B cell (primary cell): ENCODE results near the gene BNIPL. TPM values are rescaled to one million over a fixed set of nuclear protein-coding genes. Genes with fewer than 3 reads are reported as not detected.

Source experiments
- ATAC-seq: fragments of 200-7000 bp; cut with Tn5 transposase; one replicate; pipeline ENCODE4 v1.10.0; 2021; ENCODE audit warnings: low read depth, mild to moderate bottlenecking, moderate number of reproducible peaks, moderate library complexity
- CTCF ChIA-PET: fragments of 350-600 bp; sonication (Branson Sonifier 250); formaldehyde crosslinking; loops from one replicate; lab custom pipeline; 2021; ENCODE audit warnings: antibody characterized with exemption, inconsistent platforms; lab: Charles Lee
- POLR2A ChIA-PET: fragments of 350-600 bp; sonication (Branson Sonifier 250); formaldehyde crosslinking; loops from one replicate; lab custom pipeline; 2021; ENCODE audit warnings: antibody characterized with exemption; lab: Charles Lee
- DNase-seq: peaks from one replicate; pipeline ENCODE4 v3.0.0; 2013
- H2AFZ ChIP-seq: 2 replicates; pipeline ENCODE4 v1.6.1; 2012; ENCODE audit warnings: mild to moderate bottlenecking, low read depth, low read length; ENCODE audit not compliant: insufficient read depth, poor library complexity, severe bottlenecking
- H3K27ac ChIP-seq, 2 donors: 1 replicate in 1 of 2; 2 replicates in 1 of 2; pipeline ENCODE4 v1.5.1; 2012 to 2013; ENCODE audit warnings: low read length in 2 of 2, mild to moderate bottlenecking in 2 of 2, moderate library complexity in 1 of 2
- H3K27me3 ChIP-seq, 4 experiments: fragments of 200-600 bp in 1 of 4; sonication (generic) in 1 of 4; replicated peaks in 1 of 4; 1 replicate in 2 of 4; 2 replicates in 2 of 4; pipeline versions ENCODE4 v1.6.1 to v1.7.0; 2013 to 2016; ENCODE audit warnings: low read length in 3 of 4, mild to moderate bottlenecking in 2 of 4, mixed read lengths in 1 of 4, moderate library complexity in 1 of 4; ENCODE audit not compliant: insufficient read depth in 4 of 4, control insufficient read depth in 3 of 4; ENCODE audit errors: control extremely low read depth in 1 of 4
- H3K36me3 ChIP-seq, 2 experiments: replicated peaks in 1 of 2; 1 replicate in 1 of 2; 2 replicates in 1 of 2; pipeline versions ENCODE4 v1.6.1 to v1.7.1; 2013; ENCODE audit warnings: low read length in 1 of 2; ENCODE audit not compliant: insufficient read depth in 2 of 2, control insufficient read depth in 1 of 2; ENCODE audit errors: control extremely low read depth in 1 of 2, extremely low read depth in 1 of 2
- H3K4me1 ChIP-seq, 2 donors: fragments of 200-600 bp in 1 of 2; sonication (generic) in 1 of 2; 1 replicate in 1 of 2; 2 replicates in 1 of 2; pipeline versions ENCODE4 v1.5.1 to v1.6.1; 2013 to 2017; ENCODE audit warnings: low read length in 2 of 2; ENCODE audit not compliant: control insufficient read depth in 2 of 2, insufficient read depth in 2 of 2
- H3K4me2 ChIP-seq: replicated peaks from 2 replicates; pipeline ENCODE3; 2012; ENCODE audit warnings: mild to moderate bottlenecking, low read depth, low read length; ENCODE audit not compliant: poor library complexity, severe bottlenecking
- H3K4me3 ChIP-seq, 5 experiments: fragments of 200-600 bp in 1 of 5; sonication (generic) in 1 of 5; 1 replicate in 3 of 5; 2 replicates in 2 of 5; pipeline versions ENCODE4 v1.5.1 to v1.7.0; 2011 to 2016; ENCODE audit warnings: low read length in 4 of 5, mild to moderate bottlenecking in 4 of 5, low read depth in 2 of 5, control low read depth in 1 of 5, moderate library complexity in 1 of 5; ENCODE audit not compliant: insufficient read depth in 1 of 5; ENCODE audit errors: control extremely low read depth in 1 of 5, extremely low read depth in 1 of 5
- H3K79me2 ChIP-seq: fragments of 200-600 bp; sonication (generic); one replicate; pipeline ENCODE4 v1.6.0; 2016; ENCODE audit warnings: low read length; ENCODE audit not compliant: control insufficient read depth, insufficient read depth
- H3K9ac ChIP-seq: fragments of 200-600 bp; sonication (generic); 2 replicates; pipeline ENCODE4 v1.6.1; 2017; ENCODE audit warnings: mild to moderate bottlenecking, low read length, moderate library complexity
- H3K9me3 ChIP-seq, 3 donors: one replicate each; pipeline versions ENCODE4 v1.6.1 to v1.7.1; 2013; ENCODE audit warnings: low read length in 2 of 3; ENCODE audit not compliant: control insufficient read depth in 2 of 3, insufficient read depth in 1 of 3; ENCODE audit errors: control extremely low read depth in 1 of 3
- H4K20me1 ChIP-seq: 2 replicates; pipeline ENCODE4 v1.6.0; 2012; ENCODE audit warnings: mild to moderate bottlenecking, low read length; ENCODE audit not compliant: insufficient read depth, control insufficient read depth, poor library complexity, severe bottlenecking
- H3K27ac Mint-ChIP-seq: one replicate; pipeline ENCODE4 v1.8.0; 2021; ENCODE audit warnings: mixed read lengths
- H3K27me3 Mint-ChIP-seq: one replicate; pipeline ENCODE4 v1.8.0; 2021; ENCODE audit warnings: mixed read lengths
- H3K4me1 Mint-ChIP-seq: one replicate; pipeline ENCODE4 v1.8.0; 2021; ENCODE audit warnings: mixed read lengths
- H3K4me3 Mint-ChIP-seq: one replicate; pipeline ENCODE4 v1.8.0; 2021; ENCODE audit warnings: mixed read lengths
- H3K9me3 Mint-ChIP-seq: one replicate; pipeline ENCODE4 v1.8.0; 2022; ENCODE audit warnings: mixed read lengths; ENCODE audit not compliant: insufficient read depth
- EZH2 ChIP-seq: IDR thresholded peaks from 2 replicates; pipeline ENCODE4 v1.6.1; 2012; ENCODE audit warnings: borderline replicate concordance, low read depth, mild to moderate bottlenecking, moderate library complexity, low read length; ENCODE audit not compliant: insufficient read depth, poor library complexity, severe bottlenecking
- WGBS: methylation state at CpG from one replicate; pipeline ENCODE4 v1.1.5; 2013; ENCODE audit warnings: missing lambda C conversion rate; ENCODE audit not compliant: insufficient coverage; 5-methylcytosine and 5-hydroxymethylcytosine counted together
- intact Hi-C: fragments of 100-400 bp; cut with micrococcal nuclease; formaldehyde crosslinking; loops from one replicate; pipeline ENCODE4 v1.10.0; 2022
- polyA plus RNA-seq: library from polyadenylated mRNA; depleted of rRNA; stranded (reverse); fragments of >200 nt; gene quantifications from 2 replicates; pipeline ENCODE4 v1.2.3, GENCODE V29; 2012
- total RNA-seq, 2 donors: library from RNA; stranded (reverse); fragments of 120-200 nt in 1 of 2; gene quantifications; 1 replicate in 1 of 2; 2 replicates in 1 of 2; pipeline versions ENCODE4 v1.2.3 to v1.2.4, GENCODE V29; 2013 to 2022
- TF ChIP-seq, protein P1 (sequence below): fragments of 200-600 bp; IDR thresholded peaks from one replicate; pipeline ENCODE4 v1.8.0; 2022; ENCODE audit warnings: antibody characterized with exemption, mild to moderate bottlenecking

BNIPL gene
- total and polyA plus RNA-seq, 2 donors (not counting 1 experiment from before 2014, with no cell fraction given): 0.81 to 2.5 TPM

DNA sequence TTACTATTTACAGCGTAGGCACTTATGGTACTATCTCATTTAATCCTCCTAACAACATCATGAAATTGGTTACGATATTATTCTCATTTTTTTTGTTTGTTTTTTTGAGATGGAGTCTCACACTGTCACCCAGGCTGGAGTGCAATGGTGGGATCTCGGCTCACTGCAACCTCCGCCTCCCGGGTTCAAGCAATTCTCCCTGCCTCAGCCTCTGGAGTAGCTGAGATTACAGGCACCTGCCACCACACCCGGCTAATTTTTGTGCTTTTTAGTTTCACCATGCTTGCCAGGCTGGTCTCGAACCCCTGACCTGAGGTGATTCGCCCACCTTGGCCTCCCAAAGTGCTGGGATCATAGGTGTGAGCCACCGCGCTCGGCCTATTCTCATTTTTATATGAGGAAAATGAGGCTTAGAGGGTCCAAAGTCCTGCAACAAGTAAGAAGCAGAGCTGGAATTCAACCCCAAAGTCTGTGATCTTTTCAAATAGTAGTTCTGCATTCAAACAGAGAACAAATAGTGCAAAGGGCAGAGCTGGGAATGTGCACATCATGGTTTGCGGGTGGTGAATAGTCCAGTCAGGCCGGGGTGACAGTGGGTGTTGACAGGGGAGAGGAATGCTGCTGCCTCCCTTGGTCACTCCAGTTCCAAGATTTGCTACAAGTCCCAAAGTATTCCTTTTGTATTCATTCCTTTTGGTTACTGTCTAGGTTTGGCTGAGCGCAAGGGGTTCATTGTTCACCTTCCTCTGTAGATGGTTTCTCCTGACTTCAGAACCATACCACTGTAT lies 23.5 kb upstream of the BNIPL start:
- no peak for TF ChIP-seq EZH2
- TF ChIP-seq, protein P1, sequence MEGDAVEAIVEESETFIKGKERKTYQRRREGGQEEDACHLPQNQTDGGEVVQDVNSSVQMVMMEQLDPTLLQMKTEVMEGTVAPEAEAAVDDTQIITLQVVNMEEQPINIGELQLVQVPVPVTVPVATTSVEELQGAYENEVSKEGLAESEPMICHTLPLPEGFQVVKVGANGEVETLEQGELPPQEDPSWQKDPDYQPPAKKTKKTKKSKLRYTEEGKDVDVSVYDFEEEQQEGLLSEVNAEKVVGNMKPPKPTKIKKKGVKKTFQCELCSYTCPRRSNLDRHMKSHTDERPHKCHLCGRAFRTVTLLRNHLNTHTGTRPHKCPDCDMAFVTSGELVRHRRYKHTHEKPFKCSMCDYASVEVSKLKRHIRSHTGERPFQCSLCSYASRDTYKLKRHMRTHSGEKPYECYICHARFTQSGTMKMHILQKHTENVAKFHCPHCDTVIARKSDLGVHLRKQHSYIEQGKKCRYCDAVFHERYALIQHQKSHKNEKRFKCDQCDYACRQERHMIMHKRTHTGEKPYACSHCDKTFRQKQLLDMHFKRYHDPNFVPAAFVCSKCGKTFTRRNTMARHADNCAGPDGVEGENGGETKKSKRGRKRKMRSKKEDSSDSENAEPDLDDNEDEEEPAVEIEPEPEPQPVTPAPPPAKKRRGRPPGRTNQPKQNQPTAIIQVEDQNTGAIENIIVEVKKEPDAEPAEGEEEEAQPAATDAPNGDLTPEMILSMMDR: no peak
- Mint-ChIP-seq H3K4me3 (no peak overlapping the region), H3K9me3 (no peaks in the 10 kb centered on the region), H3K27me3 (no peaks in the 10 kb centered on the region), H3K4me1 (peaks cover 33% of the 10 kb centered on the region), H3K27ac (no peak overlapping the region)
- peaks cover 3 to 12% of the 10 kb centered on the region in 2 experiments for H3K36me3 ChIP-seq
- ChIA-PET CTCF (interaction anchor here (1.2 kb wide), 1 partner anchor 12 kb away, joined by 3 read pairs; no protein-coding TSS in a partner anchor), POLR2A (no interaction called here)
- 94% methylated on average over 5 of the region's 14 CpGs for WGBS
- DNase-seq (no peak), ATAC-seq (no peak)
- H3K4me2 ChIP-seq: no peak overlapping the region
- H3K9me3 ChIP-seq: no peaks in the 10 kb centered on the region
- H3K4me1 ChIP-seq: peaks cover 14 to 15% of the 10 kb centered on the region in 2 donors
- no peak overlapping the region for H3K4me3 ChIP-seq
- H3K27me3 ChIP-seq: no peaks in the 10 kb centered on the region
- intact Hi-C loops: no loop called here
- peaks cover 69% of the 10 kb centered on the region for H3K79me2 ChIP-seq
- no peak overlapping the region for H3K9ac ChIP-seq
- H2AFZ ChIP-seq: no peak overlapping the region
- H4K20me1 ChIP-seq: no peaks in the 10 kb centered on the region
- no peak overlapping the region for H3K27ac ChIP-seq

DNA sequence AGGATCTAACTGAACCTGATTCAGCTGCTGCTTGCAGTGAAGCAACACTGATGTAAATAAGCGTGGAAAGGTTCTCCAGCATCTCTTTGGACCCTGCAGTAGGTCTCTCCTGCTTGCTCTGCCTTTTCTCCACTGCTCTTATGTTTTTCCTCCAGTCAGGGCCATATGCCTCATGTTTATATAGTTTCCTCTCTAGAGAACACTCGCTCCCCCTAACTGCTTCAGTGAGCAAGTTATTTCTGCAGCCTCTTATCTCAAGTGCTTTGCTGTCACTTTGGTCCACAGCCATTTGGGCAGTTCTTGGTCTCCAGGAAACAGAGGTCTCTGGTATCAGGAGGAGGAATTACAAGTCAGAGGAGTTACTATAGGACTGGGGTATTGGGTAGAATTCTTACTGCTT lies 22.9 kb upstream of the BNIPL start:
- Histone ChIP-seq H3K4me3 (no peak overlapping the region), H3K4me2 (no peak overlapping the region), H3K4me1 (peaks cover 13% of the 10 kb centered on the region in 2 donors), H3K79me2 (peaks cover 73% of the 10 kb centered on the region), H3K27ac (no peak overlapping the region), H4K20me1 (no peaks in the 10 kb centered on the region), H3K36me3 (peaks cover 3 to 18% of the 10 kb centered on the region in 2 experiments), H2AFZ (no peak overlapping the region), H3K9ac (no peak overlapping the region), H3K9me3 (no peaks in the 10 kb centered on the region), H3K27me3 (no peaks in the 10 kb centered on the region)
- DNase-seq (no peak), ATAC-seq (no peak)
- H3K9me3 Mint-ChIP-seq: no peaks in the 10 kb centered on the region
- TF ChIP-seq EZH2: no peak
- TF ChIP-seq, protein P1: no peak
- no peaks in the 10 kb centered on the region for H3K27me3 Mint-ChIP-seq
- H3K27ac Mint-ChIP-seq: no peak overlapping the region
- peaks cover 28% of the 10 kb centered on the region for H3K4me1 Mint-ChIP-seq
- ChIA-PET CTCF (no interaction called here), POLR2A (no interaction called here)
- intact Hi-C loops: no loop called here
- 52% methylated on average over 2 of the region's 2 CpGs for WGBS
- H3K4me3 Mint-ChIP-seq: no peak overlapping the region
